Measurements from ENCODE around the gene ZNF462.

The ZNF462 gene

DNA sequence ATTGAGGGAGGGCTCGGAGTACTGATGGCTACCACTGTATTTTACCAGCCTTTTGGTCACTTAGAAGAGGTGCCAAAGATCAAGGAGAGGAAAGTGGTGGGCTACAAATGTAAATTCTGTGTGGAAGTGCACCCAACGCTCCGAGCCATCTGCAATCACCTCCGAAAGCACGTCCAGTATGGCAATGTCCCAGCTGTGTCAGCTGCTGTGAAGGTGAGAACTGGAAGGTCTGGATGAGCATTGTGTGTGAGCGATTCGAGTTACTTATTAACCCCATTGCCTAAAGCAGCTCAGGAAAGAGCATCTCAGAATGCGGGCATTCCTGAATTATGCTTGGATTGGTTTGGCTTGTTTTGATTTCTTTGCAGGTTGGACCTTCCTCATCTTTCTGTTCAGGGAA is 67.5 kb downstream of the ZNF462 start:
- DNase-seq: no peak

DNA sequence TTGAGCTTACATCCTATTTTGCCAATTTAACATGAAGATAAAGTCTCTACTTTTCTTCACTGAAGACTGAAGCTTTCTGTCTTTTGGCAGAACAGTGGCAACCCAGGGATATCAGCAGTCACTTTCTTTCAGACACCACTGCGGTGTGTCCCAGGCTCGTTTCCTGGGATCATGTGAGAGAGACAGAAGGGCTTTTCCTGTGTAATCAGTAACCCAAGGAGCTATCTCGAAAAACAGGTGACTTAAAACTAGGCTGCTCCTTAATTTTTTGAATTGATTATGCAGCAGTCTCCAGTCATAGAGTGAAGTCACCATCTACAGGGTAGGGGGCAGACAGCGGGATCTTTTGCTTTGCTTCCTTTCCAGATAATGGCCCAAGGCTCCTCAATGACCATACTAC is 68.5 kb downstream of the ZNF462 start:
- DNase-seq: no peak

DNA sequence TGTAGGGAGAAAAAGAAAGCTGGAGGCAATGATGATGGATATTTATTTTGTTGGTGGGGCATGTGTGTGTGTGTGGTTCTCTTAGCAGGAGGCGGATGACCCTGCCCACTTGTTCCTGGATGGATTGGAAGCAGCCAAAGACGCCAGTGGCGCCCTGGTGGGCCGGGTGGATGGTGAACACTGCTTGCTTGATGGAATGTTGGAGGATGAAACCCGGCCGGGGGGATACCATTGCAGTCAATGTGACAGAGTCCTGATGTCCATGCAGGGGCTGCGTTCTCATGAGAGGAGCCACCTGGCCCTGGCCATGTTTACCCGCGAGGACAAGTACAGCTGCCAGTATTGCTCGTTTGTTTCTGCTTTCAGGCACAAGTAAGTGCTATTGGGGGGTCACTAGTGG is 69.2 kb downstream of the ZNF462 start:
- DNase-seq: no peak

DNA sequence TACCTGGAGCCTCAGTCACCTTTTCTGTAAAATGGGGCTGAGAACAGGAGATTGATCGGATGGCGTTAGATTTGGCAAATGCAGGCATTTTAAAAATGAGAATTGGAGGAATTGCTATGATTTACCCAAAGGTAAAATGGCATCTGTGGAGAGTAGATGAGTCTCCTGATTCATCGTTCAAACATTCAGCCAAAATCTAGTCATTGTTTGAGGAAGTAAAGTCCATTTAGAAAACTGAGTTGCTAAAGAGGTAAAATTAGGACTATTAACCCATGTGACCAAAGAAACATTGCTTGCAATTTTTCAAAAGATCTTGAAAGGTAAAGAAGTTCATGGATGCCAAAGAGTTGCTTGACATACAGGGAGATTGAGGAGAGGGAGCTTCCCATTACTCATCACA is 69.7 kb downstream of the ZNF462 start:
- no peak for DNase-seq

DNA sequence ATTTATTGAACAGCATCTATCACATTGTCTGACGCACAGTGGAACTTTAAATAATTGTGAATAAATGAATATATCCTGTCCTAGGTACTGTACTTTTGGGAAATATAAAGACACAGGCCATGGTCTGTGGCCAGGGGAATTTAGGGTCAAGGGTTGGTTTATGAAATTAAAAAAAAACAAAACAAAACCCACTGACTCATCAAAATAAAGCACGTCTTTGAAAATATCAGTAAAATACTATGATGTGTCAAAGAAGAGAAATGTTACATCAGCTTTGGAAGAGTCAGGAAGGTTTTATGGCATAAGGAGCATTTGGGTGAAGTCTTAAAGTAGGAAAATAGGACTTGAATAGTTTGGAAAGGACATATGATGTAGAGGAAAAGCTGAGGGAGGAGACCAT is 70.5 kb downstream of the ZNF462 start:
- DNase-seq: no peak

DNA sequence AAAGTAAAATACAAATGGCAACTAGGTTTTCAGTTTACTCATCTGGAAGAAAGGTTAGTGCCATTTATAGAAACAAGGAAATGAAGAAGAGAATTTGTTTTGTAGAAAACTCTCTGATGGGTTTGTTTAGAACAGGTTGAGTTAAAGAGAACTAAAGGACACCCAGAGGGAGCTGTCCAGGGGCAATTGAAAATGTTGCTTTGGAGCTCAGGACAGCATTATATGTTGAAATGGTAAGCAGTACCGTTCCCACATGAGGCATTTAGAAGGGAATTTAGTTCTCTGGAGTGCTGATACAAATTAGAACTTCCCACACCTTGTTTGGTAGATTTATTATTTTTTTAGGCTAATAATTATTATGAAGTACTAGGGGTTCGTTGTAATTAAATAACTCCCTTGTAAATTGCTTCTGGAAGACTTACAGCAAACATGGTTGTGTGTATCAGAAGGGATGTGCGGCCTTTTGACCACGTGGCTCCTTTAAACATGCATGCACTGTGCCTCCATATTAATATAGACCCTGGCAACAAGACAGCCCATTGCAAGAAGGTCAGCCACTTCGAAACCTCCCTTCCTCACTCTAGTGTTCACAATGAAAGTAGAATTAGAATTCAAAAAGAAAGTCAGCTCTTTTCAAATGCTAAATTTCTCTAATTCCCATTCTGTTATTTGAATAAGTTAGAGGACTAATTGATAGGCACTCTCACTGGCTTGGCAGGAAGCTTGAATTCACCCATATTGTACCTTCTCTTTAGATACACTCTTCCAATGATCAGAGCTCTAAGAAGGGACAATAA is 71.7 kb downstream of the ZNF462 start:
- no peak for DNase-seq

DNA sequence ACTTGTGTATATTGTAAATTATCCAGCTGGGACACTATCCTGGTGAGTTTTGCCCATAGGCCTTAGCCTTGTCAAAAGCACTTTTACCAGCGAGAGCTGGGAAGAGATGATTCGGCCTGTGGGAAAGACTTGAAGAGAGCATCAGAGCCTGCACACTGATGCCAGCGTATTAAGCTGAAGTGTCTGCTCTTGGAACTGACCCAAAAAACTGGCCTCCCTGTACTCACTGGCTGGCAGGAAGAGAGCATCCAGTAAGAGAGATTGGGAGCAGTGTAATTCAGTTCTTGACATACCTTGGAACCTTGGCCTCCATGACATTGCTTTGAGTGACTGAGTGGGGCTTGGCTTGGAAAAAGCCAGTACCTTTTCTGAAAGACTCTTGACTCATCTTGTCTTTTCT is 73.7 kb downstream of the ZNF462 start:
- no peak for DNase-seq

DNA sequence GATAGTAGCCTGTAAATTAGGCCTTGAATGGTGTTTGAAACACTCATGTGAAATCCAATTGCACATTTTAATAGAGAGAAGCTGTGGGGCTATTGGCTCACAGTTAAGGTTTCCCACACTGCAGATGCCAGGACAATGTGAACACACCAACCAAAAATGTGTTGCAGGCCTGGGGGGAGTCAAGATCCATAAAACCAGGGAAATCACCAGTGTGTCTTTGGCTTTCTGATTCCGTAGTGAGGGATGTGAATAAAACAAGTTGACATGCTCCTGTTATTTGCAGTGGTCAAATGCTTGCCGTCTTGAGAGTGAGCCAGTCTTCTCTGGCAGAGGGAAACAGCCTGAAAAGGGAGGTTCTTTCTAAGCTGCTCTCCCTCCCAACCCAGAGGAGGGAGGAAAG is 79.0 kb downstream of the ZNF462 start:
- DNase-seq: no peak

DNA sequence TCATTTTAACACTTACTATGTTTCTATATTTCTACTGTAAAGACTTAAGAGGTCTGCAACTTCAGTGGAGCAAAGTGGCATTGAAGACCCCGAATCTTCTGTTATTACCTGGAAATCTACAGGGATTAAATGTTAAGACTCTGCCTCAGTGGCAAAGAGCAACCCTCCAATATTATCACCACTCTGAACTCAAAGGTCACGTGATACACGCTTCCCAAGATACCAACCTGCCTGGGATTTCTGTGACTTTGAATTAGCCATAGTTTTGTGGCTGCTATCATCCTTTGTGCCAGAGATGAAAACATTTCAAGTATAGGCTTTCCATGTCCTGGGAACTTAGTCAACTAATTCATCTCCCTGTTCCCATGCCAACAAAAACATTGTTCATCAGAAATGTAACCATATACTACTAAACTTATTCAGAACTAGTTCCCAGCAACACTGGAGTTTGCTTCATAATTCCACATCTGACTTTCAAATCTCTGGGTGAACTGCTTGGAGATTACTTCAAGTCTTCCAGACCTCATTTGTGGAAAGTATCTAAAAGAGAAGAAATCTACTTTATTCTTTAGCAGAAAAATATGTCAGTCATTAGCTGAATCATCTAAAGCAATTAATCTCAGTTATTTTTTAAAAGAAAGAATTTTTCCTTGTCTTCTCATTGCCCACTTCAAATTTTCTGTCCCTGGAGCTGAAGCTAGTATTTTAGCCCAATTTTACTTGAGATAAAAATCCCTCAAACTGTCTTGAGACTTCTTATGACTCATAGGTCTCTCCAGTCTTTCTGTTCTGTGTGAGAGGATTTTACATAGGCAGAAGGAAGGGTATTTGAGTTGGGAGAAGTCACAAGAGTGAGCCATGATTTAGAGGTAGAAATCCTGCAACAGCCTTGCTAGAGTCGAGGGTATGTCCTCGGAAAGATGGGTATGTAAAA is 83.0 kb downstream of the ZNF462 start:
- DNase-seq: no peak

DNA sequence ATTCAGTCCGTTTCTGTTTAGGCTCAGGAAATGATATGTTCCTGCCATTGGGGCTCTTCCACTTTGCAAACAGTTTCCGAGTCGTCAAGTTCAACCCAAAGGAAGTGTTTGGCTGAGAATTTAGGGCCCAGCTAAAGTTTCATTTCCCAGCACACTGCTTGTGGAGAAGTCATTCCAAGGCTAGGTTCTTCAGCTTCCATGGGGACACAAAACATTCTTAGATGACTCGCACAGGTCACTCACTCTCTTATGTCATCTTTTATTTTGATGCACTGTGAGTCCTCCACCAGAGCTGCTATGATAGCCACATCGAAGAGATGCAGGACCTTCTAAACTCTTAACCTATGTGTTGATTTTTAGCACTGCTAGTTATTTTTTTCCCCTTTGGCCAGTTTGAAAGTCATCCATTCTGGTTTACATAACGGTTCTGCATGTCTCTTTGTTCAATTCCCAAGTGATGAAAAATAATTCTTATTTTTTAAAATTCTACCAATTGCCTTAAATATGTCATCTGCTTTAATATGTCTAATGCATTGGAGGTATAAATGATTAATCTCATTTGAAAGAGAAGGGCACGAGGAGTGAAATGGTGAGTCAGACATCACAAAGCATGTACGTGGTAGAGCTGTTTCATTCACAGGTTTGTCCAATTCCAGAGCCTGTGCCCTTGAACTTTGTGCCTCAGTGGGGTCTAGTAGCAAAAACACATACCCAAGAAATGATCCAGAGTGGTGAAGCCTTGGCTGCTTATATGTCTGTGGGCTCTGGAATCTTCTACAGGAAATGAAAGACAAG is 84.3 kb downstream of the ZNF462 start:
- no peak for DNase-seq

DNA sequence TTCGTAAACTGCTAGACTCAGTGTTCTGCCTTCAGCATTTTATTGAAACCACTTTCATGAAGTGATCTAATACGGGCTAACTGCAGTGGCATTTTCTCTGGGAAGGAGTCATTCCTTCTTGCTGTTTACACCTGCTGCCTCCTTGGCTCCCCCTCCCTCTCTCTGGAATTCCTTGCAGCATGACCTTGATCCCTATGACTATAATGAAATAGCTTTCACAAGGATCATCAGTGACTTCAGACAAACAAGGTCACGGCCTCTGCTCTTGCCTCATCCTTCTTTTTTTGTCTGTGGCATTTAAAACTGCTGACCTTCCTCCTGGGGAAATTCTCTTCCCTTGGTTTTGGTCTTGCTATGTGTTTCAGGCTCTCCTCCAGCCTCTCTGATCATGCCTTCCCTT is 90.2 kb downstream of the ZNF462 start:
- no peak for DNase-seq

DNA sequence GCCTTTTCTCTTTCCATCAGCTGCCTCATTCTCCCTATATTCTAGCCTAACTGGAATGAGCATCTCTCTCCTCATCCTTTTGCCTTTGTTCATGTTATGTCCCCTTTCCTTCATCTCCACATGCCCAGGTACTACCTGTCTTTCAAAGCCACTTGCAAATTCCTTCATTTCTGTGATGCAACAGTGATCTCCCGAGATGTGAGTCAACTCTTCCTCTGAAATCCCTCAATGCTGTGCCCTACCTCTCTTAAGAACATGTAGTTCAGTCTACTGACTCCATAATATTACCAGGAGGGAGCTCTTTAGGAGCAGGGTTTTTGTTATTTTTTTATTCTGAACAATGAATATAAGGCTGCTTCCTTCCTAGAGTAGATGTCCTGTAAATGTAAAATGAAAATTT is 91.6 kb downstream of the ZNF462 start:
- no peak for DNase-seq

DNA sequence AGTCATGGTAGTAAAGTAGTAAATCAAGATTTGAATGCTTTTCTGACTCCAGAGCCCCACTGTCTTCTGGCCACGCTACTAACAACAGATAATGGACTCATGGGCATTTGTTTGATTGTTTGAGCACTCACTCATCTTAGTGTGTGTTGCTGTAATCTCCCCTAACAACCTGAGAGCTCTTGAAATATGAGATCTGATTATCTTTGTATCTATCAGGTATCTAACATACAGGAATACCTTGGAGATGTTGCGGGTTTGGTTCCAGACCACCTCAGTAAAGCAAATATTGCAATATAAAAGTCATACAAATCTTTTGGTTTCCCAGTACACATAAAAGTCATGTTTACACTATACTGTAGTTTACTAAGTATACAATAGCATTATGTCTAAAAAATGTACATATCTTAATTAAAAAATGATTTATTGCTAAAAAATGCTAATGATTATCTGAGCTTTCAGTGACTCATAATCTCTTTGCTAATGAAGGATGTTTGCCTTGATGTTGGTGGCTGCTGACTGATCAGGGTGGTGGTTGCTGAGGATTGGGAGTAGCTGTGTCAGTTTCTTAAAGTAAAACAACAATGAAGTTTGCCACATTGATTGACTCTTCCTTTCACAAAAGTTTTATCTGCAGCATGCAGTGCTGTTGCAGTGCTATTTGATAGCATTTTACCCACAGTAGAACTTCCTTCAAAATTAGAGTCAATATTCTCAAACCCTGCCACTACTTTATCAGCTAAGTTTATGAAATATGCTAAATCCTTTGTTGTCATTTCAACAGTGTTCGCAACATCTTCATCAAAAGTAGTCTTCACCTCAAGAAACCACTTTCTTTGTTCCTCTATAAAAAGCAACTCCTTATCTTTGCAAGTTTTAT is 92.2 kb downstream of the ZNF462 start:
- DNase-seq: no peak

DNA sequence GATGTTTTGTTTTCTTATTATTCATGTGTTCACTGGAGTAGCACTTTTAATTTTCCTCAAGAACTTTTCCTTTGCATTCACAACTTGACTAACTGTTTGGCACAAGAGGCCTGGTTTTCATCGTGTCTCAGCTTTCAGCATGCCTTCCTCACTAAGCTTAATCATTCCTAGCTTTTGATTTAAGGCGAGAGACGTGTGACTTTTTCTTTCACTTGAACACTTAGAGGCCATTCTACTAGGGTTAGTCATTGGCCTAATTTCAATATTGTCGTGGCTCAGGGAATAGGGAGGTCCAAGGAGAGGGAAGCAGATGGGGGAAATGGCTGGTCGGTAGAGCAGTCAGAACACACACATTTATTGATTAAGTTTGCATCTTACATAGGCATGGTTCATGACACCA is 94.0 kb downstream of the ZNF462 start:
- no peak for DNase-seq

DNA sequence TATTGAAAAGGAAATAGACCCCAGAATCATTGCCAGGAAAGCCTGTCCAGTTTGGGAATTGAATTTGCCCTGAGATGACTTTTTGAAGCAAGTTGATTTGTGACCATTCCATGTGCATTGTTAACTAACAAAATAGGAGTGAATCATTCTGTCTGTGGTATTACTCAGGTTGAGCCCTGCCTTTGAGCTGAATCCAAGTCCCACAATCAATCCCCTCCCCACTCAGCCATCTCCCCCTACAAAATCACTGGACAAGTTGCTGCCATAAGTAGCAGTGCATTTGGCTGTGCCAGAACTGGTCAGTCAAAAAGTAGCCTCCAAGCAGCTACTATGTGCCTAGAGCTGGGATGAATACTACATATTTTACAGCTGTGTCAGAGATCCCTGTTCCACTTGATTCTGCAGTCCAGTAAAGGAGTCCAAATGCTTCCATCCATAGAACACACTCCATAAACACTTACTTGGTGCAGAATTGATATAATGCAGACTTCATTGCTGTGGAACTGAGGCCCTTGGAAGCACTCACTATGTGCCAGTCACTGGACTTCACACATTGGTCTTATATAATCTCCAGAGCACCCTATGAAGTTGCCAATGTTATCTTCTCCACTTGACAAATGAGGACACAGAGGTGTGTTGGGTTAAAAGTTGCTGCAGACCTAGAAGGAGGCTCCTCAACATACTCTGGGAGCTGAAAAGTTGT is 96.1 kb downstream of the ZNF462 start:
- no peak for DNase-seq

DNA sequence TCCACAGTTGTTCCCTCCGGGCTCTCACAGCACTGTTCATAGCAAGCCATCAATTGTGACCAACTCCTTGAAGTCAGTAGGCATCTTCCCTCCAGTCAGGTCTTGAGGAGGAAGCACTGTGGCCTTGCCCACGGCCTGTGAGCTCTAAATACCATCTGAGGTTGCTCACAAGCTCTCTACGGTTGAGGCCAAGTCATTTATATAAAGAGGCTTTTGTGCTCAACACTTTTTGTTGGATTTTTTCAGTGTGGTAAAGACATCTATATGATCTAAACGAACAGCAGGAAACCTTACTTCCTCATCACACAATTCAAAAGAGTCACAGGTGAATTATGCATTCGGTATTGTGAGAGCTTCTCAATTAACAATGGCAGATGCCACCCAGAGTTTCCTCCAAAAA is 97.3 kb downstream of the ZNF462 start:
- DNase-seq: no peak

DNA sequence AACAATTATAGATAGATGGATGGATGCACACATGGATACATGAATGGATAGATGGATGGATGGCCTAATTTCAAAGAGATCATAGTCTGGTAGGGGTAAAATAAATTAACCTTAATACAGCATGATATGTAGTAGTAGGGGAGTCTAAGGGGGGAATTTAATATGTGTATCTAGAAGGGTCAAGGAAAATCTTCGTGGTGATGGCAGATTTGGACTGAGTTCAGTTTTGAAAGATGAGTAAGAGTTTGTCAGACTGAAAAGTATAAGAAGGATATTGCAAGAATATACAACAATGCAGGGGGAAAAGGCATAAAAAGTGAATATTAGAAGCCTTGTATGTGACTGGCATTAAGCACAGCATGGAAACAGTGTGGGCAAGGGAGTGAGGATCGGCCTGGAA is 98.7 kb downstream of the ZNF462 start:
- no peak for DNase-seq

DNA sequence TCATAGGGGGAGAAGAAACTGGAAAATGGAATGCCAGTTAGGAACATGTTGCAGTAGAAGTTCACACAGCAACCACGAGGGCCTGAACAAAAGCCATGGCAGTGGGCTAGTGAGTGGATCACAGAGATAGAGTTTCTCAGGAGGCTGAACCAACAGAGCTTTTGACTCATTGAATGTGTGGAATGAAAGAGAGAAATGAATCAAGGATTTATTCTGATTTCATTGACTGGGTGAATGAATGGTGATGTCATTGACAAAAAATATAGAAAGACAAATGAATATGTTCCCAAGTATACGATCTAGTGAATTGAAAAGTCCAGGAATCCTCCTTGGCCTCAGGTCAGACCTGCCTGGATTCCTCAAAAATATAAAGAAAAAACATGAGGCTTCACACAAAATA is 99.2 kb downstream of the ZNF462 start:
- DNase-seq: no peak

DNA sequence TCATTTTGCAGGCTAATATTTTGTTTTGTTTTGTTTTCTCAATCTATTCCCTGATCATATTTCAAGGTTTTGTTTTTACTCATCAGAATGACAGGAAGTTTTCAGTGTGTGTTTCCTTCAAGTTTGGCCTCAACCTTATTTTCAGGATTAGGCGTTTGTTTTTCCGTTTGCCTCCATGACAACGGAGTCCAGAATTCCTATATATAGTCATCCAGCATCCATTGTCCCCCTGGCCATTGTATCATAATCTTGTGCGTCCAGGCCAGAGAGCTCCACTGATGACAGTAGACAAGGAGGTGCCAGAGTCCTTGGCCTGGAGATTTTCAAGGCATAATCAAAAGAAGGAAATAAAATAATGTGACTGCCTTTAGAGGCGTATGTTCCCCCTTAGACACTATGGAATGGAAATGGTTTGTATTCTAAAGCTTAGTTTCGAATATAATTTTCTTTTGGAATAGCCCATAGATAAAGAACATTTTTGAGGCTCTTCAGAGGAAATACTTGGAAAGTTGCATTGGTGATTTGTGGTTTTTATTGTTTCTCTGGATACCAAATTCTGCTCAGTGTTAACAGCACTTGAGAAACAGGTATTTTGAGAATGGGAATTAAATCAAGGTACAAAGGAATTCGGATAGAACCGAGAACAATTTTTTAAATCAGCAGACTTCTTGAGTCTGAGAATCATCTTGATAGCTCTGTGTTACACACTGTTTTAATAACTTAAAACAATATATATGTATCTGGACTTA is 99.8 kb downstream of the ZNF462 start:
- no peak for DNase-seq

DNA sequence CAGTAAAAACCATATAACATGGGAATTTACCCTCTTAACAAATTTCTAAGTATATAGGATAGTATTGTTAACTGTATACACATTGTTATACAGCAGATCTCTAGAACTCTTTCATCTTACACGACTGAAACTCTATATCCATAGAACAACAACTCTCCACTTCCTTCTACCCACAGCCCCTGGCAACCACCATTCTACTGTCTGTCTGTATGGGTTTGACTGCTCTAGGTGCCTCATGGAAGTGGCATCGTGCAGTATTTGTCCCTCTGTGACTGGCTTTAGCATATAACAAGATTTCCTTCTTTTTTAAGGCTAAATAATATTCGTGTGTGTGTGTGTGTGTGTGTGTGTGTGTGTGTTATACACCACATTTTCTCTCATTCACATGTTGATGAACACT is 100.7 kb downstream of the ZNF462 start:
- no peak for DNase-seq

DNA sequence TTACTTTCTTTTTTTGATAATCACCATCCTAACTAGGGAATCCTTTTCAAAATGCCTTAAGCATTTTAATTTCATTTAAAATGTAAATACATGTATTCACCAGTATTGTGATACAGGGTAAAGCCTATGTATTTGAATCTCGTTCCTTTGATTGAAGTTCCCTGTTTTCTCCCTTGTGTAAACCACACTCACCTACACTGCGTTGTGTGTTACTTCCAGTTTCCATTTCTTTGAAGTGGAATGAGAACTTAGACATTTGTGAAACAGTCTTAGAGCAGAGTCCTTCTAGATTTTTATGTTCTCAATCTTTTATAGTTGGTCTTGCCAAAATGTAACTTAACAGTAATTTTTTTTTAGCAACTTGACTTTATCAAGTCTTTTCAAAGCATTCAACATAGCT is 101.4 kb downstream of the ZNF462 start:
- DNase-seq: no peak

All from stimulated activated CD8-positive, alpha-beta memory T cell treated with anti-CD3 and anti-CD28 coated beads, Interleukin-4, amount 100 ng/mL, for 48 hours (primary cell).